Suprapubic skin (tissue), 3 donors: ENCODE results near the gene KITLG.

Experiments
- CTCF ChIP-seq, 2 donors: fragments of 200-600 bp in 1 of 2; fragments of 450-650 bp in 1 of 2; sonication (generic) in 1 of 2; IDR thresholded peaks; one replicate each; pipeline ENCODE4 v1.5.1; 2016 to 2019; ENCODE audit warnings: antibody characterized with exemption in 2 of 2, mild to moderate bottlenecking in 1 of 2, moderate library complexity in 1 of 2
- EP300 ChIP-seq: sonication (generic); formaldehyde crosslinking; IDR thresholded peaks from one replicate; pipeline ENCODE4 v1.6.1; 2017; ENCODE audit warnings: antibody characterized with exemption
- POLR2A ChIP-seq, 2 donors: fragments of 450-650 bp; IDR thresholded peaks; one replicate each; pipeline ENCODE4 v1.6.1; 2017; ENCODE audit warnings: antibody characterized with exemption in 2 of 2, mild to moderate bottlenecking in 2 of 2, moderate library complexity in 2 of 2

GRCh38 chr12:88538250-88538649 lies 42.0 kb downstream of the KITLG start:
- TF ChIP-seq CTCF (IDR thresholded peaks at IDR 0.05) (no peak), POLR2A (IDR thresholded peaks at IDR 0.05) (no peak), EP300 (no peak)
